ENCODE results near the gene TMEM239. TPM values are rescaled to one million over a fixed set of nuclear protein-coding genes. Genes with fewer than 3 reads are reported as not detected.

The TMEM239 gene
- polyA plus RNA-seq, 1 donor from 2014 or later, result not detected

- Histone ChIP-seq H2AFZ (ENCODE audit: low read depth, low read length) (no peak overlapping the region), H3K9ac (ENCODE audit: low read length) (no peak overlapping the region), H3K9me2 (ENCODE audit: insufficient read depth, low read length) (no peaks in the 10 kb centered on the region), H3K36me3 (ENCODE audit: insufficient read depth, low read length) (no peaks in the 10 kb centered on the region), H3K79me2 (replicated peaks; ENCODE audit: insufficient read depth, low read length) (no peaks in the 10 kb centered on the region), H3K27ac (ENCODE audit: low read length) (no peak overlapping the region), H3K9me3 (ENCODE audit: low read length) (peaks cover 9% of the 10 kb centered on the region), H3K4me2 (ENCODE audit: low read length) (no peak overlapping the region), H3K27me3 (ENCODE audit: insufficient read depth, low read depth, low read length) (peaks cover 4% of the 10 kb centered on the region), H3F3A (ENCODE audit: insufficient read depth, low read length, poor library complexity, severe bottlenecking) (no peaks in the 10 kb centered on the region), H4K20me1 (ENCODE audit: insufficient read depth) (no peaks in the 10 kb centered on the region), H3K4me3 (ENCODE audit: low read length) (no peak overlapping the region)
- TF ChIP-seq MXI1 (conservative IDR thresholded peaks at IDR 0.05; ENCODE audit: poor library complexity, severe bottlenecking) (no peak), EZH2 (IDR thresholded peaks at IDR 0.05; ENCODE audit: borderline replicate concordance, insufficient read depth, low read length, poor library complexity, severe bottlenecking) (no peak), POLR2AphosphoS5 (IDR thresholded peaks at IDR 0.05) (no peak), EP300 (conservative IDR thresholded peaks at IDR 0.05; ENCODE audit: poor library complexity, severe bottlenecking) (no peak), TAF1 (IDR thresholded peaks at IDR 0.05; ENCODE audit: low read depth) (no peak), RAD21 (conservative IDR thresholded peaks at IDR 0.05) (no peak), REST (IDR thresholded peaks at IDR 0.05; ENCODE audit: borderline replicate concordance) (no peak), SMC3 (conservative IDR thresholded peaks at IDR 0.05; ENCODE audit: poor library complexity) (no peak)
Observed at GRCh38 chr20:2812189-2812588, 4.0 kb upstream of the TMEM239 start.

- Histone ChIP-seq H3K27ac (ENCODE audit: low read length) (no peak overlapping the region), H3F3A (ENCODE audit: insufficient read depth, low read length, poor library complexity, severe bottlenecking) (no peaks in the 10 kb centered on the region), H3K79me2 (replicated peaks; ENCODE audit: insufficient read depth, low read length) (no peaks in the 10 kb centered on the region), H4K20me1 (ENCODE audit: insufficient read depth) (no peaks in the 10 kb centered on the region), H2AFZ (ENCODE audit: low read depth, low read length) (no peak overlapping the region), H3K4me3 (ENCODE audit: low read length) (no peak overlapping the region), H3K9me2 (ENCODE audit: insufficient read depth, low read length) (no peaks in the 10 kb centered on the region), H3K9me3 (ENCODE audit: low read length) (peaks cover 9% of the 10 kb centered on the region), H3K27me3 (ENCODE audit: insufficient read depth, low read depth, low read length) (no peaks in the 10 kb centered on the region), H3K4me2 (ENCODE audit: low read length) (no peak overlapping the region), H3K36me3 (ENCODE audit: insufficient read depth, low read length) (no peaks in the 10 kb centered on the region), H3K9ac (ENCODE audit: low read length) (no peak overlapping the region)
- TF ChIP-seq EZH2 (IDR thresholded peaks at IDR 0.05; ENCODE audit: borderline replicate concordance, insufficient read depth, low read length, poor library complexity, severe bottlenecking) (no peak), REST (IDR thresholded peaks at IDR 0.05; ENCODE audit: borderline replicate concordance) (no peak), EP300 (conservative IDR thresholded peaks at IDR 0.05; ENCODE audit: poor library complexity, severe bottlenecking) (no peak), POLR2AphosphoS5 (IDR thresholded peaks at IDR 0.05) (no peak), MXI1 (conservative IDR thresholded peaks at IDR 0.05; ENCODE audit: poor library complexity, severe bottlenecking) (no peak), SMC3 (conservative IDR thresholded peaks at IDR 0.05; ENCODE audit: poor library complexity) (no peak), TAF1 (IDR thresholded peaks at IDR 0.05; ENCODE audit: low read depth) (no peak), CTCF (IDR thresholded peaks at IDR 0.05; ENCODE audit: poor library complexity, severe bottlenecking) (no peak), RAD21 (conservative IDR thresholded peaks at IDR 0.05) (no peak)
Observed at GRCh38 chr20:2814076-2814475, 2.1 kb upstream of the TMEM239 start.

Measured in neural cell (in vitro differentiated cells).